Measurements from ENCODE around the gene IDUA. TPM values are rescaled to one million over a fixed set of nuclear protein-coding genes. Genes with fewer than 3 reads are reported as not detected.

The IDUA gene
- total RNA-seq, 1 donor from 2014 or later, result 7.1 TPM

- no peaks in the 10 kb centered on the region for H3K27me3 ChIP-seq (ENCODE audit: control insufficient read depth, insufficient read depth, low read length)
- no peaks in the 10 kb centered on the region for H3K36me3 ChIP-seq (ENCODE audit: control insufficient read depth, insufficient read depth, low read length)
- TF ChIP-seq, protein P1, sequence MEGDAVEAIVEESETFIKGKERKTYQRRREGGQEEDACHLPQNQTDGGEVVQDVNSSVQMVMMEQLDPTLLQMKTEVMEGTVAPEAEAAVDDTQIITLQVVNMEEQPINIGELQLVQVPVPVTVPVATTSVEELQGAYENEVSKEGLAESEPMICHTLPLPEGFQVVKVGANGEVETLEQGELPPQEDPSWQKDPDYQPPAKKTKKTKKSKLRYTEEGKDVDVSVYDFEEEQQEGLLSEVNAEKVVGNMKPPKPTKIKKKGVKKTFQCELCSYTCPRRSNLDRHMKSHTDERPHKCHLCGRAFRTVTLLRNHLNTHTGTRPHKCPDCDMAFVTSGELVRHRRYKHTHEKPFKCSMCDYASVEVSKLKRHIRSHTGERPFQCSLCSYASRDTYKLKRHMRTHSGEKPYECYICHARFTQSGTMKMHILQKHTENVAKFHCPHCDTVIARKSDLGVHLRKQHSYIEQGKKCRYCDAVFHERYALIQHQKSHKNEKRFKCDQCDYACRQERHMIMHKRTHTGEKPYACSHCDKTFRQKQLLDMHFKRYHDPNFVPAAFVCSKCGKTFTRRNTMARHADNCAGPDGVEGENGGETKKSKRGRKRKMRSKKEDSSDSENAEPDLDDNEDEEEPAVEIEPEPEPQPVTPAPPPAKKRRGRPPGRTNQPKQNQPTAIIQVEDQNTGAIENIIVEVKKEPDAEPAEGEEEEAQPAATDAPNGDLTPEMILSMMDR (IDR thresholded peaks at IDR 0.05; ENCODE audit: insufficient read depth, low read length, poor library complexity, severe bottlenecking), result no peak
- no peak overlapping the region for H3K4me3 ChIP-seq (ENCODE audit: low read depth, low read length)
- DNase-seq (ENCODE audit: low read depth), result no peak
Observed at GRCh38 chr4:1017706-1018105, 30.9 kb downstream of the IDUA start.

DNA sequence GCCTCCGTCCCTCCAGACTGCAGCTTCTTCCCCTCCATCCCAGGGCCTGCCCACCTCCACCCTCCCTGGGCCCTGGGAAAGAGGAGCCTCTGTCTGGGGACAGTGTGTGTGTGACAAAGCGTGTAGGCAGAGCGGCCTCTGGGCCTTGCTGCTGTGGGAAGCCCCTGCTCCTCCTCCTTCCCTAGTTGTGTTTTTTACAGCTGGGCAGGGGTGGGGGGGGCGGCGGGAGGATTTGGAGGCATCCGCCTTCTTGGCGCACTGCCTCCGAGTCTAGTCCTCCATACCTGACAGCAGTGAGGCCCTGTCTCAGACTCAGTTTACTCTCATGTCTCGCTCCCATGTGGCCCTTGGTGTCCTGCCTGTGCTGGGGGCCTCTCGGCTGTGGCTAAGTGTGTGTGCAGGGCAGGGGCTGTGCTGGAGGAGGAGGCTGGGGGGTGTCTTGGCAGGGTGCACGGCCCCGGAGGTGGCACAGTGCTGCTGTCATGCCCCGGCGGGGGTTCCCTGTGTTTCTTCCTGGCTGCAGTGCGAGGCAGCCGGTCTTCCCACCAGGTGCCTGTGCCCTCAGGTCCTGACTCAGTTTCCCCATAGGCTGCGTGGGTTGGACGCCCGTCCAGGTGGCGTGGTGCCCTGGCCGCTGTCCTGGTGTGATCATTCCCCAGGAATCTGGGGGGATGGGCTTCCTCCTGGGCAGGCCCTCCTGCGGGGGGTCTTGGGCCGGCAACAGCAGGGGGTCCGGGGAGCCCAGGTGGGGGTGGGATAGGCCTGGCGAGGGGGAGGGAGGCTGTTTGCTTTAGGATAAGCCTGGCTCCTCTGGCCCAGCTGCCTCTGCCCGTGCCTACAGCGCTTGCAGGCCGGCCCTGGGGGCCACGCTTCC lies 31.5 kb downstream of the IDUA start:
- DNase-seq (ENCODE audit: low read depth), result no peak
- no peak overlapping the region for H3K4me3 ChIP-seq (ENCODE audit: low read depth, low read length)
- no peaks in the 10 kb centered on the region for H3K36me3 ChIP-seq (ENCODE audit: control insufficient read depth, insufficient read depth, low read length)
- no peaks in the 10 kb centered on the region for H3K27me3 ChIP-seq (ENCODE audit: control insufficient read depth, insufficient read depth, low read length)
- TF ChIP-seq, protein P1 (IDR thresholded peaks at IDR 0.05; ENCODE audit: insufficient read depth, low read length, poor library complexity, severe bottlenecking), result no peak

DNA sequence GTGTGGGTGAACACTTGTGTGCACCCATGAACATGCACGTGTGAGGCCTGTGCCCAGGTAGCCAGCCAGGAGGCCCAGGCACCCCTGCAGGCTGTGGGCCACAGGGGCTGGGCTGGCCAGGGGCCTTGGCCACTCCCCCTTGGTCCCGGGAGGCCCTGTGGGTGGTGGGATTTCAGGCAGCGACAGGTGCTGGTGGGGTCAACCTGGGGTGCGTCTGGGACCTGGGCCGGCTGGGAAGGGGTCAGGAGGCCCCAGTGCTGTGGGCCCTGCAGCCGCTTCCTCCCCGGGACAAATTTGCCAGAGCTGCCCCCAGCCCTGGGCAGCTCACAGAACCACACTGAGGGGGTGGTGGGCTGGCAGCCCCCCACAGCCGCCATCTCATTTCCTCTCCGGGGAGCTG lies 32.5 kb downstream of the IDUA start:
- no peak for DNase-seq (ENCODE audit: low read depth)
- no peaks in the 10 kb centered on the region for H3K27me3 ChIP-seq (ENCODE audit: control insufficient read depth, insufficient read depth, low read length)
- H3K36me3 ChIP-seq (ENCODE audit: control insufficient read depth, insufficient read depth, low read length), result no peaks in the 10 kb centered on the region
- TF ChIP-seq, protein P1 (IDR thresholded peaks at IDR 0.05; ENCODE audit: insufficient read depth, low read length, poor library complexity, severe bottlenecking), result no peak
- no peak overlapping the region for H3K4me3 ChIP-seq (ENCODE audit: low read depth, low read length)

DNA sequence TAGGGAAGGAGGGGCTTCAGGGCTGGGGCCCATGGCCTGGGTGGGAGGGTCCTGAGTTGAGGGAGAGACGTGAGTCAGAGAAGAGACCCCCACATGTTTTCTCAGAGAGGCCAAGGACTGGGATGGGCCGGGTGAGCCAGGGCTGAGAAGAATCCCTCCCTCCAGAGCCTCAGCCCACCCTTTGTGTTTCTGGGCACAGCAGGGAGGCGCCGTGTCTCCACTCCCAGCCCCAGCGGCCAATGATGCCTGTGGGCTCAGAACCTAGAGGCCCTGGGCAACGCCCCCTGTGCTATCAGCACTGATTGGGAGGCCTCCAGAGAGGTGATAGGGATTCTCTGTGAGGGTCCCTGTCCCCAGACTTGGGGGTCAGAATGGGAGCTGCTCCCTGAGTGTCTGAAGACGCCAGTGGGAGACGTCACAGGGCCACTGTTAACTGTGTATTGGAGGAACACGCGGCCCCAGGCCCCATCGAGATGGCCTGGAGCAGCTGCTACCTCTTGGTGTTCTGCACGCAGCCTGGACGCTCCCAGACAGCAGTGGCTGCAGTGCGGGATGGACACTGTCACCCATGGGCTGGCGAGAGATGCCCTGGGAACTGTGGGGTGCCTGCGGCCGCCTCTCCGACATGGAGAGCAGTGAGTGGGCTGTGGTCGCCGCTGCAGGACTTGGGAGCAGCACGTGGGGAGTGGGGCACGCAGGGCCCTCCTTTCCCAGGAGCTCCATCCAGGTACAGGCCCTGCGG lies 33.1 kb downstream of the IDUA start:
- DNase-seq (ENCODE audit: low read depth), result no peak
- TF ChIP-seq, protein P1 (IDR thresholded peaks at IDR 0.05; ENCODE audit: insufficient read depth, low read length, poor library complexity, severe bottlenecking), result no peak
- no peak overlapping the region for H3K4me3 ChIP-seq (ENCODE audit: low read depth, low read length)
- no peaks in the 10 kb centered on the region for H3K27me3 ChIP-seq (ENCODE audit: control insufficient read depth, insufficient read depth, low read length)
- H3K36me3 ChIP-seq (ENCODE audit: control insufficient read depth, insufficient read depth, low read length), result no peaks in the 10 kb centered on the region

DNA sequence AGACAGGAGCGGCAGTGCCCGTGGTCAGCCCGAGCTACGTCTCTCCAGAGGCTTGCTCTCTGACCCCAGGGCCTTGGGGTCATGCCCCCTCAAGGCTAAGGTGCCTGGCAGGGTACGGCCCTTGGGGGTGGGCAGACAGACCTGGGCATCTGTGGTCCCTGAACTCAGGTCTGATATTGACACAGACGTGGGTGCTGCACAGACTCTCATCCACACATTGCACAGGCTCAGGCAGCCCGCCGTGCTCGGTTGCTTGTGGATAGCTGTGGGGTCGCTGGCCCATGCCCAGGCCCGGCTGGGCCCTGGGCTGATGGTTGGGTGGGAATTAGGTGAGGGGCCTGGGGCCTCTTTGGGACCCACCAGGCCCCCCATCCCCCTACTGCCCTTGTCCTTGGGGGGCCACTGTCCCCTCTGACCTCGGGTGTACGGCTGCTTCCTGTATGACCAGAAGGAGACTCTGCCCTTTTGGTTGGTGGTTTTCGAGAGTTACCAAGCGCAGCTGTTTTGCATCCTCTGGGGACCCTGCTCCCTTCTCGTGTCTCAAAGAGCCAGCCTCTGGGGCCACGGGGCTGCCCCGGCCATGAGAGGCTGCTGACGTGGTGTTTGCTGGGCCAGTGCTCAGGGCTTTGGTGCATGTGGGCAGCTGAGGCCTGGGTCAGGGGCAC lies 34.7 kb downstream of the IDUA start:
- H3K27me3 ChIP-seq (ENCODE audit: control insufficient read depth, insufficient read depth, low read length), result no peaks in the 10 kb centered on the region
- TF ChIP-seq, protein P1 (IDR thresholded peaks at IDR 0.05; ENCODE audit: insufficient read depth, low read length, poor library complexity, severe bottlenecking), result no peak
- H3K36me3 ChIP-seq (ENCODE audit: control insufficient read depth, insufficient read depth, low read length), result no peaks in the 10 kb centered on the region
- DNase-seq (ENCODE audit: low read depth), result no peak
- H3K4me3 ChIP-seq (ENCODE audit: low read depth, low read length), result no peak overlapping the region

Measured in kidney epithelial cell (primary cell).